NCI-H1417 (cell line): ENCODE results near the gene HP1BP3.
"Not testable (repeated sequence)": the region's sequence is repeated elsewhere in the genome, so short reads cannot be mapped to it uniquely, and the experiment has no call there.

Experiments
- DNase-seq, 3 experiments: peaks; one replicate each; lab custom pipeline; 2025; lab: John Stamatoyannopoulos, UW

HP1BP3 gene, protein sequence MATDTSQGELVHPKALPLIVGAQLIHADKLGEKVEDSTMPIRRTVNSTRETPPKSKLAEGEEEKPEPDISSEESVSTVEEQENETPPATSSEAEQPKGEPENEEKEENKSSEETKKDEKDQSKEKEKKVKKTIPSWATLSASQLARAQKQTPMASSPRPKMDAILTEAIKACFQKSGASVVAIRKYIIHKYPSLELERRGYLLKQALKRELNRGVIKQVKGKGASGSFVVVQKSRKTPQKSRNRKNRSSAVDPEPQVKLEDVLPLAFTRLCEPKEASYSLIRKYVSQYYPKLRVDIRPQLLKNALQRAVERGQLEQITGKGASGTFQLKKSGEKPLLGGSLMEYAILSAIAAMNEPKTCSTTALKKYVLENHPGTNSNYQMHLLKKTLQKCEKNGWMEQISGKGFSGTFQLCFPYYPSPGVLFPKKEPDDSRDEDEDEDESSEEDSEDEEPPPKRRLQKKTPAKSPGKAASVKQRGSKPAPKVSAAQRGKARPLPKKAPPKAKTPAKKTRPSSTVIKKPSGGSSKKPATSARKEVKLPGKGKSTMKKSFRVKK

DNA sequence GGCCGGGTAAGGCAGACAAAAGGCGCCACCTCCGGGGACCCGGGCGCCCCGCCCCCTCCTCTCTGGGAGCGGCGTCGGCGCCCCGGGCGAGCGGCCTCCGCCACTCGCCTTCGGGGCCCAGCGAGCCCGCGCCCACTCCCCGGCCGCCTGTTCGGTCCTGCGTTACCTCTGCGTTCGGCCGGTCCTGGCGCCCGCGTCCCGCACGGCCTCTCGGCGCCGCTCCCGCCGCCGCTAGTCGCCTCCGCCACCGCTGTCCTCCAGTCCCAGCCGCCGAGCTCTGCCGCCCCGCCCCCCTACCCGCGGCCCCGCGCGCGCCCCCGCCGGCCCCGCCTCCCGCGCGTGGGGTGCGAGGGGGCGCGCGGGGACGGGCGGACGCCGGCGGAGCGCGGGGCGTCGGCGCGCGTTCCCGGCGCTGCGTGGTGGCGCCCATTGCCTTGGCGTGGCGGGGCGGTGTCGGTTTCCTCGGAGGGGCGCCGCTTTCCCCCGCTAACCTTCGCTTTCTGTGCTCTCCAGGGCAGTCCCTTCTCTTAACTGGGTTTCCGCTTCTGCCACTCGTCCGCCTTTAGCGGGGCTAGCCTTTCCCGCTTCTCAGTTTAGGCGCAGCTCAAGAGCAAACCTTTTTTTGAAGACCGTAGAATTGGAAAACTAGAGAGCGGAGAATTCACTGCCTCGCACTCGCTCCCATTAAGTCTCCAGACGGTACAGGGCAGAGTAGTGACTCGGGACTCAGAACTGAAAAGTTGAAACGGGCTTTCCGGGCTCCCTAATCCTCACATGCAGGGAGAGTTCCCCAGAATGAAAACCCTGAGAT, at the start of gene HP1BP3:
Gene HP1BP3 (minus strand): TSS at position 279 of the 811 bp plus-strand sequence. CDS start 6,867 bp downstream, outside the sequence.
- DNase-seq, result peak in 2 of 3 experiments; percentile 70 to 87

DNA sequence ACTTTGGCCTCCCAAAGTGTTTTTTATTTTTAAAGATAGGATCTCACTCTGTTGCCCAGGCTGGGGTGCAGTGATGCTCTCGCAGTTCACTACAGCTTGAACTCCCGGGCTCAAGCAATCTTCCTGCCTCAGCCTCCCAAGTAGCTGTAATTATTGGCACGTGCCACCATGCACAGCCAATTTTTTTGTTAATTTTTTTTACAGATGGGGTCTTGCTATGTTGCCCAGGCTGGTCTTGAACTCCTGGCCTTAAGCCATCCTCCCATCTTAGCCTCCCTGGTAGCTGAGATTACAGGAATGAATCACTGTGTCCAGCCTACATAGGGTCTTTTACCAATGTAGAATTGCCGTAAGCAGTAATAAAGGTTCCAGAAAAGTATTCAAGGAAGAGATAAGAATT, 49.1 kb upstream of the HP1BP3 start:
- no peak for DNase-seq

DNA sequence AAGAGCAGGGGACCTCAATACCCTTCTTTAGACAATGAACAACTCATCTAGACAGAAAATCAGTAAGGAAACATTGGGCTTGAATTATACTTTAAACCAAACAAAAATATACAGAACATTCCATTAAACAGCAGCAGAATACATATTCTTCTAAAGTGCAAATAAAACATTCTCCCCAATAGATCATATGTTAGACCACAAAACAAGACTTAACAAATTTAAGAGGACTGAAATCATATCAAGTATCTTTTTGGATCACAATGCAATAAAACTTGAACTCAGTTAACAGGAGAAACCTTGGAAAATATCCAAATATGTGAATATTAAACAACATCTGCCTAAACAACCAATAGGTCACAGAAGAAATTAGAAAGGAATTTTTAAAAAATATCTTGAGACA, 47.7 kb upstream of the HP1BP3 start:
- DNase-seq, result no peak

DNA sequence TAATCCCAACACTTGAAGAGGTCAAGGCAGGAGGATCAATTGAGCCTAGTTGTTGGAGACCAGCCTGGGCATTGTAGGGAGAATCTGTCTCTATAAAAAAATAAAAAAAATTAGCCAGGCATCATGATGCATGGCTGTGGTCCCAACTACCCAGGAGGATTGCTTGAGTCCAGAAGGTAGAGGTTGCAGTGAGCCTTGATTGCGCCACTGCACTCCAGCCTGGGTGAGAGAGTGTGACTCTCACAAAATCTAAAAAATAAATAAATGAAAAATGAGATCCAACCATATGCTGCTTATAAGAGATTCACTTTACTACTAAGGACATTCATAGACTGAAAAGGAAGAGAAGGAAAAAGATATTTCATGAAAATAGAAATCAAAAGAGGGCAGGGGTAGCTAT, 47.1 kb upstream of the HP1BP3 start:
- DNase-seq, result no peak

DNA sequence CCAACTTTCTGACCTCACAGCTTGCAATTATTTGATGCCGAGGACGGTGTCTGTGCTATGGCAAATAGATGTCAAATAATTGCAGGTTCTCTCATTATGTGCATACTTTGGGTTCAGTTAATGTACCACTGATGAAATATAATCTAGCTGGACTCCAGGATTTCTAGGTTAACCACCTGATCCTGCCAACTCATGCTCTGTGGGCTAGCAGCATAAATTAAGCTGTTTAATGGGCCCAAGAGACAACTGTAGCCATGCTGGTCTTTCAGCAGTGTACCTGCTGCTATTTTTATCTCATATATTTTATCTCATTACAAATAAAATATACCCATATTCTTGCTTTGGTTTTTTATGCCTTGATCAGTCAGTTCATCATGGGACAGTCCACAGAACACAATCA, 43.3 kb upstream of the HP1BP3 start:
- DNase-seq, result peak in 1 of 3 experiments; percentile 27

DNA sequence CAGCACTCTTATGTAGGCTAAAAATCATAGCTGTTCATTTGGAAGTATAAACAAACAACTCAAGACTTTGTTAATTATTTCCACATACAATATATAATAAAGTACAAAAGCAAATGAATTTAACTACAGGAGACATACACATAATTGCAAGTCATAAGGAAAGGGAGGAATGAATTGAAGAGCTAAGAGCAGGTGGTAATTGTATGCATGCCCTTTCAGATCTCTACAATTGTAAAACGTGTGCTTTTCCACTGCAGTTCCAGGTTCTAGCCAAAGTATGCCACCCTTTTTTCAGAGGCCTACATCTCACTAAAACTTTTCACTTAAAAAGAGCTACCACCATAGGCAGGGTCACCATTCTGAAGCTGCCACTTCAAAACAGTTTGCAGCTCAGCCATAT, 42.8 kb upstream of the HP1BP3 start:
- DNase-seq, result peak in 1 of 3 experiments; percentile 27

DNA sequence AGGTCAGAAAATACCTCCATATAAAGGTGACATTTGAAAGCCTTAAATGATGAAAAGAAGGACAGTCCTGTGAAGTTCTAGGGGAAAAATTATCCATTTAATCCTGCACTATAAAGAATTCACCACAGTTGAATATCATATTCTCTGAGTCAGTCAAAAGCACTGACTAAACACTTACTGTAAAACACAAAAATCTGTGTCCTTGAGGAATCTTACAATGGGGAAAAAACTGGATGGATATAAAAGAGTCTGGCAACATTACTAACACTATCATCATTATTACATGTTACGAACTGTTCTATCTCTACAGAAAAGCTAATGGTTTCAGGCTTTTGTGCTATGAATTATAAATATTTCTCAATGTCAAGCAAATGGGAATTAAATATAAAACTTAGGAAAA, 42.4 kb upstream of the HP1BP3 start:
- no peak for DNase-seq

DNA sequence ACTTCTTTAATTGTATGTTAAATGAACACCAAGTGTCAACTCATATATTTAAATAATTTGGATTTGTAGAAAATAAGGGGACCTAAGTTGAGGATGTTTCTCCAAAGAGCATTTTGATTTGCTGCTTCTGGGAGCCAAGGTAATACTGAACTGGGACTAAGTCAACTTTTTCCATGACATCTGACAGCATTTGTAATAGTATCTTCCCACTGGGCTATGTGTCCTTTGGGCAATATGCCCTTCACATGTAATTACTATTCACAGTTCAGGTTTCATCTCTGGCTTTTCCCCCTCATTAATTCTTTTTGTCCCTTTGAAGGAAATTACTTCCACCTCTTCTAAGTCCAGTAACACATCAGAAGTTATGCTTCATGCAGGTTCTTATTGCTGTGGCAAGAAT, 36.7 kb upstream of the HP1BP3 start:
- no peak for DNase-seq

DNA sequence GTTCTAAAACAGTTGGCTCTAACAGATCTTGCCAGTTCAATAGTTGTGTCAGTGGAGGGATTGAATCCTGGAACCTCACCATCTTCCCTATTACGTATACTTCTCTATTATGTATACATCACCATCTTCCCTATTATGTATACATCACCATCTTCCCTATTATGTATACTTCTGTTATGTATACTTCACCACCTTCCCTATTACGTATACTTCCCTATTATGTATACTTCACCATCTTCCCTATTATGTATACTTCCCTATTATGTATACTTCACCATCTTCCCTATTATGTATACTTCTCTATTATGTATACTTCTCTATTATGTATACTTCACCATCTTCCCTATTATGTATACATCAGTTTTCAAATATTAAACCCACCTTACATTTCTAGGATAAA, 34.4 kb upstream of the HP1BP3 start:
- no peak for DNase-seq

DNA sequence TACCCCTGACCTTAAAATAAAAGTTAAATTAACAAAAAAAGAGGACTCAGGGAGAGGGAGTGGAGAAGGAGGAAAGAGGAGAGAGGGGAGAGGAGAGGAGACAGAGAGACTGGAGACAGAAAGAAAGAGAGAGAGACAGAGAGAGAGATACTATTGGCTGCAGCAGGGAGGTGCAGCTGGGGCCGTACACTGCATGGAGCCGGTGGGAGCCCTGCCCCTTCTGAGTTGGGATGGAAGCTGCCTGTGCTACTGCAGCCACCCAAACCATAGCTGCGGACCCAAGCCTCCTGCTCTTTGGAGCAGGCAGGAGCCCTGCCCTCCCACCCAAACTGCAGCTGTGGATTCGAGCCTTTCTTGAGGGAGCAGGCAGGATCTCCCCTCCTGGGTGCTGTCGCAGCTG, 32.7 kb upstream of the HP1BP3 start:
- DNase-seq, result no peak

DNA sequence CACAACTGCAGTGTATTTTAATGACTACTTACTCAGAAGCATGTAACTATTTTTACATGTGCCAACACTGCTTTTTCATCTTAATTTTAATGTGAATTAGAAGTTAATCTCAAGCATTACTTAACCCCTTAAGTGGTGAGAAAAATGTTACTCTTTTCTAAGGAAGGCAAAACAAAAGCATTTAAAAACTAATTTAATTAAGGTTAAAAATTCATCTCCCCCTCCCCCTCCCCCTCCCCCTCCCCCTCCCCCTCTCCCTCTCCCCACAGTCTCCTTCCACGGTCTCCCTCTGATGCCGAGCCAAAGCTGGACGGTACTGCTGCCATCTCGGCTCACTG, 27.4 kb upstream of the HP1BP3 start:
- no peak for DNase-seq

DNA sequence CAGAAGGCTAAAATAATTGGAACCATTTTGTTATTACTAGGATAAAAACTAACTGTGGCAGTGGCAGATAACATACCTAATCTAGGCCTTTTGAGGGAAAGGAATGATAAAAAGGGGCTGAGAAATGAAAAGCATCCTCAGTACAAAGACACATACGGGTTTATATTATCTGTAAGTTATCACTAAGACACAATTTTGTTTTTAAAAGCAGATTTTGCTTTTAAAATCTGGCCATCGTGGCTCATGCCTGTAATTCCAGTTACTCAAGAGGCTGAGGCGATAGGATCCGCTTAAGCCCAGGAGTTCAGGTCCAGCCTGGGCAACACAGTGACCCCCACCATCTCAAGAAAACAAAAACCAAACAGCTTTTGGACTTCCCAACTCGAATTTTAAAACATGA, 24.8 kb upstream of the HP1BP3 start:
- DNase-seq, result no peak

DNA sequence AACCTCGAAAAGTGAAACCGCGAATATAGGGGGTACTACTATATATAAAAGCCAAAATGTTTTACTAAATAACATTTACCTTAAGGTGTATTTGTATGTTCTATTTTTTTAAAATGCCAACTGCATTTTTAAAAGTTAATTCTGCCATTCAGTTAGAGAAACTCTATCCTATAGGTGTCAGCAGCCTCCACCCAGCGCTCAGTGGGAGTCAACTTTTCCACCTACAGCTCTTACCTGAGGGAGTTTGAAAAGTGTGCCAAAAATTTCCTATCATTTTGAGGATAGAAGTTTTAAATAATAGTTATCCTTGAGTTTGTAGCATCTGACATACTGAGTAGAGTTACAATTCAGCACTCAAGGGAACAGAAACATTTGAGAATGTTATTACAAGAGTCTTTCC, 6.1 kb upstream of the HP1BP3 start:
- no peak for DNase-seq

DNA sequence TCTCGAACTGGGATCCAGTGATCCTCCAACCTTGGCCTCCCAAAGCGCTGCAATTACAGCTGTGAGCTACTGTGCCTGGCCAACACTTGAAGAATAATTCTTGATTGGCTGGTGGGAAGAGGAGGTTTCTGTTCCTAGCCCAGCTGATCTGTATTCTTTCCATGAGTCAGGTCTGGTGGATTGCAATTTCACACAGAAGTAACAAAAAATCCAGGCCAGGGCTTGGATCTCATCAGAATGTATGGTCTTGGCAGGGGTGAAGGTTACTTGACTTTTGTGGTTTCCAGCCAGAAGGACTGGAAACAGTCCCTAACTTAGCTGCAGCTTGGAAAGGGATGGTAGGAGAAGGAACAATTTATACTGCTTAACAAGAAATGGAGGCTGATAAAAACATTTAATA, 5.1 kb upstream of the HP1BP3 start:
- DNase-seq, result no peak

DNA sequence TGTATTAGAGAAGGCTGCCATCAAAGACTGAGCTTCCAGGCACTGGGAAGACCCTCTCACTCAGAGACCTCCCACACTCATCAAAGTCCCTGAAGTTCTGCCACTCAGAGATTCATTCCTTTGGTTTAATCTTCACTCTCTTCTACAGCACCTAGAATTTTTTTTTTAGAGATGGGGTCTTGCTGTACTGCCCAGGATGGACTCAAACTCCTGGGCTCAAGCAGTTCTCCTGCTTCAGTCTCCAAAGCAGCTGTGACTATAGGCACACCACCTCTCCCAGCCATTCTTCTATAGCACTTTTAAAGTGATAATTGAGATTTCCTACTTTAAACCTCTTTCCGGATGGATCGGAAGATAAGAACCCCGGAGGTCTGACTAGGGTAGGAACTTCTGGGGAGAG, 3.7 kb upstream of the HP1BP3 start:
- DNase-seq, result no peak

DNA sequence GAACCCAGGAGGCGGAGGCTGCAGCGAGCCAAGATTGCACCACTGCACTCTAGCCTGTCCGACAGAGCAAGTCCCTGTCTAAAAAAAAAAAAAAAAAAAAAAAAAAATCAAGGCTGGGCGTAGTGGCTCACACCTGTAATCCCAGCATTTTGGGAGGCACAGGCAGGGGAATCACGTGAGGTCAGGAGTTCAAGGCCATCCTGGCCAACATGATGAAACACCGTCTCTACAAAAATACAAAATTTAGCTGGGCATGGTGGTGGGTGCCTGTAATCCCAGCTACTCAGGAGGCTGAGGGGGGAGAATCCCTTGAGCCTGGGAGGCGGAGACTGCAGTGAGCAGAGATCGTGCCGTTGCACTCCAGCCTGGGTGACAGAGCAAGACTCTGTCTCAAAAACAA, 2.5 kb upstream of the HP1BP3 start:
- DNase-seq, result not testable (repeated sequence)

DNA sequence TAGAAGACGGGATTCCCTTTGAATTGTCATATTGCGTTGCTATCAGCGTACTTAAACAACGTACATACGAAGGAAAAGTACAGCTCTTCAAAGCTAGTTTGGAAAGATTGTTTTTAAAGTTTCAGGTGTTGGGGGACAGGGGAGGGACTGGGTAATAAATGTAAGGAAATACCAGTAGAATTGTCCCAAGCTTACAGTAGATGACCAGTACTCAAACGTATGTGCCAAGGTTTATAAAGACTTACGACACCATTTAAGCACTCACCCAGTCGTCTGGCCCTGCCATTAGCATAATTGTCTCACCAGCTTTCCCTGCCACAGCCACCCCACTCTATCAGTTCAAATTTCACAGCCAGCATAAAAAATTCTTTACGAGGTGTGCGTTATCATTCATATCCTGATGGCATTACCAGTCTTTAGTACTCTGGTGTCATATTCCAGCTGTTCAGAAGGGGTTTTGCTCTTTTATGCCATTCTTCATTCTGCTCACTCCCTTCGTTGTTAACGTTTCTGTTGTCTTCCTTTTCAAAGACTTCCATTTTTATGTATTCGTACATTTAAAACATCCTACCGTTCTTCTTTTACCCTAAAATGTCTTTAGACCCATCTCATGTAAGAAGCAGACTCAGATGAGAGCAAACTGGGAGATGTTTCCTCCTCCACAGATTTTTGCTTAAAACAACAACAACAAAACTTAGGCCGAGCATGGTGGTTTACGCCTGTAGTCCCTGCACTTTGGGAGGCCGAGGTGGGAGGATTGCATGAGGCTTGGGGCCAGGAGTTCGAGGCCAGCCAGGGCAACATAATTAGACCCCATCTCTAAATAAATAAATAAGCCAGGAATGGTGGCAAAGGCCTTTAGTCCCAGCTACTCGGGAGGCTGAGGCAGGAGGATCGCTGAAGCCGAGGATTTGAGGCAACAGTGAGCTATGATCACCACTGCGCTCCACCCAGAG, 1.0 kb upstream of the HP1BP3 start:
- peak; percentile 43 to 81 (median 75) for DNase-seq

DNA sequence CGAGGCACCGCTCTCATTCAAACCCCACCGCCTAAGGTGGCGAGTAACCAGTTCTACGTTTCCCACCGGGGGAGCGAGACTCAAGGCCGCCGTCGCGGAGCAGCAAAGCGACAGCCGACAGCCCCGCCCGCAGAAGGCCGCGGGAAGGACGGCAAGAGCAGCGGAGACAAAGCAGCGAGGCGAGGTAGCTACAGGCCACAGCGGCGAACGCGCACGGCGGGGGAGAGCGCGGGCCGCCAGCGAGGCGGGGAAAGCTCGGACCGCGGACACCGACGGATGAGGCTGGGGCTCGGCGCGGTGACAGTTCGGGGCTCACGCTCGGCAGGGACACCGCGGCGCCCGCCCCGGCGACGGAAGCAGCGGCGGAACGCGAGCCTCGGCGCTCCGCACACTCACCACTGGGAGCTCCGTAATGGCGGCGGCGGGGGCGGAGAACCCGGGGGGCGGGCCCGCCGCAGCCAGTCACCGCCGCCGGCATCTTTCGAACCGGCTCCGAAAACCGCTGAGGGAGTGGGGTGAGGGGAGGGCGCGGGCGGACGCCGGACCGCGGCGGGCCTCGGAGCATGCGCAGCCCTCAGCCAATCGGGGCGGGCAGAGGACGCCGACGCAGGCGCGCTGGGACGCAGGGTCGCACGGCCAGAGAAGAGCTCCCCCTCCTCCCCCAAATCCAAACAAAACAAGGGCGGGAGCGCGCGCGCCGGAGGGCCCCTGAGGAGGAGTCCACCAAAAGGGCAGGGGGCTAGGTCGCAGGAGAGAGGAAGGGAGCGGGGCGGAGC, 666 bp downstream of the HP1BP3 start:
- peak; percentile 96 to 98 (median 97) for DNase-seq

DNA sequence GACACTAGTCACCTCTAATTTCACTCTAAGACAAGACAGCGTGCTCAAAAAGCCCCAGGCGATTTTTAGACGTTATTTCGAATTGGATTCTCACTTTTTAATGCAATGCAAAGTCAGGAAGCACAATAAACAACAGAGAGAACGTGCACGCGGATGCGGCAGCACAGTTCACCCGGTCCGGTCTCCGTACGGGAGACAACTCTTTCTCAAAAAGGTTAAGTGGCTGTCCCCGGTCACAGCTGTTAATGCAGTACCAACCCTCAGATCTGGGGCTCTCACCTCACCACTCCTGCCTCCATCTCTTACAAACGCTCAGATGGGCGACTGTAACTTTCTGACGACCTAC, 1.2 kb downstream of the HP1BP3 start:
- DNase-seq, result no peak

DNA sequence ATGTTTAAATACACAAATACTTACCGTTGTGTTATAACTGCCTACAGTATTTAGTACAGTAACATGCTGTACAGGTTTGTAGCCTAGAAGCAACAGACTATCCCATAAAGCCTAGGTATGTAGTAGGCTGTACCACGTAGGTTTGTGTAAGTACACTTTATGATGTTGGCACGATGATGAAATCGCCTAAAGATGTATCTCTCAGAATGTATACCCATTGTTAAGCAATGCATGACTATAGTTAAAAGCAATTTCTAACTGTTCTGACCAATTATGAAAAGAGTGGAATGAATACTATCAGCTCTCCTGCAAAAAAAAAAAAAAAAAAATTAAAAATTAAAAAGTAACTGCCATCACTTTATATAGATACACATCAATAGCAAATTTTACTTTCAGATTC, 11.4 kb downstream of the HP1BP3 start:
- no peak for DNase-seq

DNA sequence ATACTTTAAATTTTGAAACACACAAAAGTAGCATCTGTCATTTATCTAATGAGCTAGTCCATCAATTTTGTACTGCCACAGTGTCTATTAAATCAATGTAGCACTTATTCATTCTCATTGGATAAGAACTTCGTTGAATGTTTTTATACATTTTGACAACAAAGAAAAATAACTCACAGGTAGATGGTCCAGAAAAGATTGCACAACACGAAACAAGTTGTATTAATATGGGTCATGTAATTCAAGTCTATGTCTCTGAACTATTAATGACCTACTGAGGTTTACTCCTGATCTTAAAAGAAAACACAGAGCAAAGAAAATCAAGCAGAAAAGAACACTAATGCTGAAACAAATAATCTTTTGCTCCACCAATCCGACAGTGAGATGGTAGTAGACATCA, 15.3 kb downstream of the HP1BP3 start:
- DNase-seq, result no peak
